GM23338 (cell line): ENCODE data around the gene SCTR.

Experiments
- EZH2 ChIP-seq: fragments of 200-600 bp; sonication (generic); IDR thresholded peaks from one replicate; pipeline ENCODE4 v1.8.0; 2017; ENCODE audit warnings: antibody characterized with exemption, mild to moderate bottlenecking, low read depth; ENCODE audit not compliant: unreplicated experiment
- EZH2phosphoT487 ChIP-seq: fragments of 200-600 bp; sonication (generic); IDR thresholded peaks from one replicate; pipeline ENCODE4 v1.8.1; 2018; ENCODE audit warnings: antibody characterized with exemption; ENCODE audit not compliant: unreplicated experiment
- POLR2AphosphoS5 ChIP-seq: IDR thresholded peaks from 2 replicates; pipeline ENCODE4 v1.6.1; 2016; ENCODE audit warnings: antibody characterized with exemption, low read depth
- TF ChIP-seq, protein P1 (sequence below), 2 experiments: fragments of 200-600 bp in 1 of 2; sonication (generic) in 1 of 2; conservative IDR thresholded peaks; 2 replicates each; pipeline versions ENCODE4 v1.5.1 to v1.6.1; 2016 to 2017; ENCODE audit warnings: antibody characterized with exemption in 2 of 2, low read depth in 2 of 2, mild to moderate bottlenecking in 2 of 2, moderate library complexity in 1 of 2

DNA sequence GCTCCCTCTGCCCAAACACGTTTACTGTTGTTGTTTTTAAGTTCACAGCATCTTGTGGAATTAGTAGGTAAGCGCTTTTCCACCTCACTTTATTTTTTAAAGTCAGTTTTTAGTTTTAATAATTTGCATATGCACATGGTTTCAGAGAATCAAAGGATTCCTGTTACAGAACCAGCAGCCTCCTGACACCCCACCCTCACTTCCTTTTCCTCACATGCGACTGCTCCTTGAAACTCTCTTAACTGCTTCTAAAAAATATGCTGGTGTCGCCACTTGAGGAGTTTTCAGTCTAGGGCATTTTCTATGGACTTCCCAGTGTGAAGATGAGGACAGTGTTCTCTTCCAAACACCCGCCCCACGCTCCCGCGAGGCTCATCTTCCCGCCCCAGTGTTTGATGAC is 78.2 kb downstream of the SCTR start:
- TF ChIP-seq, protein P1, sequence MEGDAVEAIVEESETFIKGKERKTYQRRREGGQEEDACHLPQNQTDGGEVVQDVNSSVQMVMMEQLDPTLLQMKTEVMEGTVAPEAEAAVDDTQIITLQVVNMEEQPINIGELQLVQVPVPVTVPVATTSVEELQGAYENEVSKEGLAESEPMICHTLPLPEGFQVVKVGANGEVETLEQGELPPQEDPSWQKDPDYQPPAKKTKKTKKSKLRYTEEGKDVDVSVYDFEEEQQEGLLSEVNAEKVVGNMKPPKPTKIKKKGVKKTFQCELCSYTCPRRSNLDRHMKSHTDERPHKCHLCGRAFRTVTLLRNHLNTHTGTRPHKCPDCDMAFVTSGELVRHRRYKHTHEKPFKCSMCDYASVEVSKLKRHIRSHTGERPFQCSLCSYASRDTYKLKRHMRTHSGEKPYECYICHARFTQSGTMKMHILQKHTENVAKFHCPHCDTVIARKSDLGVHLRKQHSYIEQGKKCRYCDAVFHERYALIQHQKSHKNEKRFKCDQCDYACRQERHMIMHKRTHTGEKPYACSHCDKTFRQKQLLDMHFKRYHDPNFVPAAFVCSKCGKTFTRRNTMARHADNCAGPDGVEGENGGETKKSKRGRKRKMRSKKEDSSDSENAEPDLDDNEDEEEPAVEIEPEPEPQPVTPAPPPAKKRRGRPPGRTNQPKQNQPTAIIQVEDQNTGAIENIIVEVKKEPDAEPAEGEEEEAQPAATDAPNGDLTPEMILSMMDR (conservative IDR thresholded peaks at IDR 0.05; ENCODE audit: low read depth in 2 of 2), result no peak
- TF ChIP-seq EZH2phosphoT487 (no peak), POLR2AphosphoS5 (no peak), EZH2 (no peak)
